ENCODE data around the gene SLC22A3.

GRCh38 chr6:160426136-160426535 lies 78.0 kb downstream of the SLC22A3 start:
- TF ChIP-seq POLR2A (IDR thresholded peaks at IDR 0.05; ENCODE audit: low read depth, low read length) (no peak), POLR2AphosphoS5 (IDR thresholded peaks at IDR 0.05; ENCODE audit: low read depth, low read length) (no peak), TAF1 (IDR thresholded peaks at IDR 0.05; ENCODE audit: low read depth, low read length) (no peak)

Measured in GM12891 (cell line).